ENCODE measurements around the gene DNAH5.

DNAH5 gene

GRCh38 chr5:13692172-13692571 lies 252.3 kb downstream of the DNAH5 start:
- no peak for DNase-seq

- no peak for DNase-seq
Measured at GRCh38 chr5:13676531-13676930, 268.0 kb downstream of the DNAH5 start.

- DNase-seq: no peak
Measured at GRCh38 chr5:13674391-13674790, 270.1 kb downstream of the DNAH5 start.

GRCh38 chr5:13673511-13673910 lies 271.0 kb downstream of the DNAH5 start:
- no peak for DNase-seq

GRCh38 chr5:13664377-13664776 lies 280.1 kb downstream of the DNAH5 start:
- DNase-seq: no peak

- no peak for DNase-seq
Measured at GRCh38 chr5:13662626-13663025, 281.9 kb downstream of the DNAH5 start.

- no peak for DNase-seq
Measured at GRCh38 chr5:13661272-13661671, 283.2 kb downstream of the DNAH5 start.

- DNase-seq: no peak
Measured at GRCh38 chr5:13660072-13660471, 284.4 kb downstream of the DNAH5 start.

GRCh38 chr5:13659391-13659790 lies 285.1 kb downstream of the DNAH5 start:
- no peak for DNase-seq

GRCh38 chr5:13658761-13659160 lies 285.7 kb downstream of the DNAH5 start:
- DNase-seq: no peak

- no peak for DNase-seq
Measured at GRCh38 chr5:13658152-13658551, 286.3 kb downstream of the DNAH5 start.

GRCh38 chr5:13653709-13654108 lies 290.8 kb downstream of the DNAH5 start:
- no peak for DNase-seq

GRCh38 chr5:13649656-13650055 lies 294.8 kb downstream of the DNAH5 start:
- DNase-seq: no peak

- DNase-seq: no peak
Measured at GRCh38 chr5:13648822-13649221, 295.7 kb downstream of the DNAH5 start.

GRCh38 chr5:13643734-13644133 lies 300.8 kb downstream of the DNAH5 start:
- no peak for DNase-seq

- DNase-seq: no peak
Measured at GRCh38 chr5:13643196-13643595, 301.3 kb downstream of the DNAH5 start.
